Caco-2 (cell line): ENCODE data around the gene PAK6. TPM values are rescaled to one million over a fixed set of nuclear protein-coding genes. Genes with fewer than 3 reads are reported as not detected.

Experiments used
- BruUV-seq: library from RNA; stranded (reverse); fragments of 400-500 nt; replicated peaks from 2 replicates; lab custom pipeline; 2021; lab: Mats Ljungman, UMichigan
- CTCF ChIA-PET: fragments of 300-600 bp; sonication (Branson Sonifier 250); formaldehyde crosslinking; loops from one replicate; lab custom pipeline; 2022; ENCODE audit warnings: antibody characterized with exemption; lab: Charles Lee
- POLR2A ChIA-PET: fragments of 300-600 bp; sonication (Branson Sonifier 250); formaldehyde crosslinking; loops from one replicate; lab custom pipeline; 2022; ENCODE audit warnings: antibody characterized with exemption; lab: Charles Lee
- DNase-seq, 2 experiments: peaks; one replicate each; pipeline versions ENCODE4 v3.0.0 to v3.0.0-alpha.2; 2020 to 2022
- H3K27me3 ChIP-seq: replicated peaks from 2 replicates; pipeline ENCODE4 v1.6.0; 2011; ENCODE audit warnings: low read length; ENCODE audit not compliant: control insufficient read depth, insufficient read depth
- H3K36me3 ChIP-seq: 2 replicates; pipeline ENCODE4 v1.5.1; 2011; ENCODE audit warnings: low read length; ENCODE audit not compliant: control insufficient read depth, insufficient read depth
- H3K4me1 ChIP-seq: fragments of 250-450 bp; sonication (Bioruptor Pico); 2 replicates; pipeline ENCODE4 v1.5.1; 2020; ENCODE audit warnings: mild to moderate bottlenecking
- H3K4me3 ChIP-seq: 2 replicates; pipeline ENCODE4 v1.5.1; 2011; ENCODE audit warnings: low read depth, mild to moderate bottlenecking, control low read depth, low read length
- H3K9me3 ChIP-seq: fragments of 250-450 bp; sonication (Bioruptor Pico); 2 replicates; pipeline ENCODE4 v1.5.1; 2020; ENCODE audit warnings: mild to moderate bottlenecking, moderate library complexity
- H3K27ac Mint-ChIP-seq: one replicate; pipeline ENCODE4 v1.8.0; 2022; ENCODE audit warnings: mixed read lengths; ENCODE audit not compliant: unreplicated experiment
- H3K27me3 Mint-ChIP-seq: one replicate; pipeline ENCODE4 v1.8.0; 2022; ENCODE audit warnings: mixed read lengths; ENCODE audit not compliant: insufficient read depth, unreplicated experiment
- H3K36me3 Mint-ChIP-seq: one replicate; pipeline ENCODE4 v1.8.0; 2022; ENCODE audit warnings: mild to moderate bottlenecking, mixed read lengths; ENCODE audit not compliant: insufficient read depth, unreplicated experiment
- H3K4me1 Mint-ChIP-seq: one replicate; pipeline ENCODE4 v1.8.0; 2022; ENCODE audit warnings: low read depth, mixed read lengths; ENCODE audit not compliant: unreplicated experiment
- H3K4me3 Mint-ChIP-seq: one replicate; pipeline ENCODE4 v1.8.0; 2022; ENCODE audit warnings: mild to moderate bottlenecking, moderate library complexity, mixed read lengths; ENCODE audit not compliant: unreplicated experiment
- H3K9me3 Mint-ChIP-seq: one replicate; pipeline ENCODE4 v1.8.0; 2022; ENCODE audit warnings: mixed read lengths; ENCODE audit not compliant: unreplicated experiment
- intact Hi-C: fragments of 100-400 bp; cut with micrococcal nuclease; formaldehyde crosslinking; loops from one replicate; pipeline ENCODE4 v1.10.0; 2022; ENCODE audit not compliant: unreplicated experiment
- total RNA-seq: library from RNA; stranded (reverse); gene quantifications from 2 replicates; pipeline ENCODE4 v1.2.3, GENCODE V29; 2022
- TF ChIP-seq, protein P1 (sequence below), 2 experiments: fragments of 200-600 bp in 1 of 2; IDR thresholded peaks; 1 replicate in 1 of 2; 2 replicates in 1 of 2; pipeline versions ENCODE4 v1.5.1 to v1.8.0; 2011 to 2022; ENCODE audit warnings: antibody characterized with exemption in 1 of 2, control low read depth in 1 of 2, inconsistent platforms in 1 of 2, low read depth in 1 of 2, low read length in 1 of 2, mild to moderate bottlenecking in 1 of 2, moderate library complexity in 1 of 2; ENCODE audit not compliant: insufficient read depth in 1 of 2, severe bottlenecking in 1 of 2, unreplicated experiment in 1 of 2

PAK6 gene
- total RNA-seq, 1 experiment from 2014 or later, result 20.7 TPM

DNA sequence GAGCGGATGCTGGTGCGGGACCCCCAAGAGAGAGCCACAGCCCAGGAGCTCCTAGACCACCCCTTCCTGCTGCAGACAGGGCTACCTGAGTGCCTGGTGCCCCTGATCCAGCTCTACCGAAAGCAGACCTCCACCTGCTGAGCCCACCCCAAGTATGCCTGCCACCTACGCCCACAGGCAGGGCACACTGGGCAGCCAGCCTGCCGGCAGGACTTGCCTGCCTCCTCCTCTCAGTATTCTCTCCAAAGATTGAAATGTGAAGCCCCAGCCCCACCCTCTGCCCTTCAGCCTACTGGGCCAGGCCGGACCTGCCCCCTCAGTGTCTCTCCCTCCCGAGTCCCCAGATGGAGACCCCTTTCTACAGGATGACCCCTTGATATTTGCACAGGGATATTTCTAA, 37.1 kb downstream of the PAK6 start:
- ChIA-PET CTCF (interaction anchor here (1.1 to 2.2 kb wide), 2 partner anchors 56 to 59 kb away, joined by 3 to 9 read pairs; no protein-coding TSS in a partner anchor), POLR2A (no interaction called here)
- H3K4me1 Mint-ChIP-seq, result no peaks in the 10 kb centered on the region
- H3K27ac Mint-ChIP-seq, result no peak overlapping the region
- H3K4me3 ChIP-seq, result no peak overlapping the region
- H3K27me3 Mint-ChIP-seq, result no peaks in the 10 kb centered on the region
- H3K4me1 ChIP-seq, result no peaks in the 10 kb centered on the region; the same call in 1 of the 2 replicates
- TF ChIP-seq, protein P1, sequence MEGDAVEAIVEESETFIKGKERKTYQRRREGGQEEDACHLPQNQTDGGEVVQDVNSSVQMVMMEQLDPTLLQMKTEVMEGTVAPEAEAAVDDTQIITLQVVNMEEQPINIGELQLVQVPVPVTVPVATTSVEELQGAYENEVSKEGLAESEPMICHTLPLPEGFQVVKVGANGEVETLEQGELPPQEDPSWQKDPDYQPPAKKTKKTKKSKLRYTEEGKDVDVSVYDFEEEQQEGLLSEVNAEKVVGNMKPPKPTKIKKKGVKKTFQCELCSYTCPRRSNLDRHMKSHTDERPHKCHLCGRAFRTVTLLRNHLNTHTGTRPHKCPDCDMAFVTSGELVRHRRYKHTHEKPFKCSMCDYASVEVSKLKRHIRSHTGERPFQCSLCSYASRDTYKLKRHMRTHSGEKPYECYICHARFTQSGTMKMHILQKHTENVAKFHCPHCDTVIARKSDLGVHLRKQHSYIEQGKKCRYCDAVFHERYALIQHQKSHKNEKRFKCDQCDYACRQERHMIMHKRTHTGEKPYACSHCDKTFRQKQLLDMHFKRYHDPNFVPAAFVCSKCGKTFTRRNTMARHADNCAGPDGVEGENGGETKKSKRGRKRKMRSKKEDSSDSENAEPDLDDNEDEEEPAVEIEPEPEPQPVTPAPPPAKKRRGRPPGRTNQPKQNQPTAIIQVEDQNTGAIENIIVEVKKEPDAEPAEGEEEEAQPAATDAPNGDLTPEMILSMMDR (IDR thresholded peaks at IDR 0.05; ENCODE audit: insufficient read depth in 1 of 2, low read depth in 1 of 2, low read length in 1 of 2, severe bottlenecking in 1 of 2, unreplicated experiment in 1 of 2), result no peak
- peaks cover 16% of the 10 kb centered on the region for H3K36me3 Mint-ChIP-seq
- DNase-seq, result no peak
- H3K4me3 Mint-ChIP-seq, result no peak overlapping the region
- no peaks in the 10 kb centered on the region for H3K9me3 Mint-ChIP-seq
- intact Hi-C loops, result no loop called here
- H3K27me3 ChIP-seq, result no peaks in the 10 kb centered on the region
- H3K36me3 ChIP-seq, result no peaks in the 10 kb centered on the region; the same call in 1 of the 2 replicates
- no TSS peak for BruUV-seq
- no peaks in the 10 kb centered on the region for H3K9me3 ChIP-seq

DNA sequence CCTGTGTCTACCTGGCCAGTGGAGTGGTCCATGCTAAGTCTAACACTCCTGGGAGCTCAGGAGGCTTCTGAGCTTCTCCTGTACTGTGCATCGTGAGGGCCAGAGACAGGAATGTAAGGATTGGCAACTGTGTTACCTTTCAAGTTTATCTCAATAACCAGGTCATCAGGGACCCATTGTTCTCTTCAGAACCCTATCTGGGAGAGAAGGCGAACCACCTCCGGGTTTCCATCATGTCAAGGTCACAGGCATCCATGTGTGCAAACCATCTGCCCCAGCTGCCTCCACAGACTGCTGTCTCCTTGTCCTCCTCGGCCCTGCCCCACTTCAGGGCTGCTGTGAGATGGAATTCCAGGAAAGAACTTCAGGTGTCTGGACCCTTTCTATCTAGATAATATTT, 38.1 kb downstream of the PAK6 start:
- Mint-ChIP-seq H3K4me1 (no peaks in the 10 kb centered on the region), H3K4me3 (no peak overlapping the region), H3K27ac (no peak overlapping the region), H3K9me3 (no peaks in the 10 kb centered on the region), H3K36me3 (peaks cover 16% of the 10 kb centered on the region), H3K27me3 (no peaks in the 10 kb centered on the region)
- no peaks in the 10 kb centered on the region for H3K27me3 ChIP-seq
- no TSS peak for BruUV-seq
- H3K9me3 ChIP-seq, result no peaks in the 10 kb centered on the region
- no peak overlapping the region for H3K4me3 ChIP-seq
- TF ChIP-seq, protein P1 (IDR thresholded peaks at IDR 0.05; ENCODE audit: insufficient read depth in 1 of 2, low read depth in 1 of 2, low read length in 1 of 2, severe bottlenecking in 1 of 2, unreplicated experiment in 1 of 2), result no peak
- CTCF ChIA-PET, result interaction anchor here (1.1 kb wide), 1 partner anchor 59 kb away, joined by 3 read pairs; no protein-coding TSS in a partner anchor
- POLR2A ChIA-PET, result no interaction called here
- intact Hi-C loops, result no loop called here
- no peaks in the 10 kb centered on the region; the same call in 1 of the 2 replicates for H3K4me1 ChIP-seq
- DNase-seq, result no peak
- no peaks in the 10 kb centered on the region; the same call in 1 of the 2 replicates for H3K36me3 ChIP-seq

DNA sequence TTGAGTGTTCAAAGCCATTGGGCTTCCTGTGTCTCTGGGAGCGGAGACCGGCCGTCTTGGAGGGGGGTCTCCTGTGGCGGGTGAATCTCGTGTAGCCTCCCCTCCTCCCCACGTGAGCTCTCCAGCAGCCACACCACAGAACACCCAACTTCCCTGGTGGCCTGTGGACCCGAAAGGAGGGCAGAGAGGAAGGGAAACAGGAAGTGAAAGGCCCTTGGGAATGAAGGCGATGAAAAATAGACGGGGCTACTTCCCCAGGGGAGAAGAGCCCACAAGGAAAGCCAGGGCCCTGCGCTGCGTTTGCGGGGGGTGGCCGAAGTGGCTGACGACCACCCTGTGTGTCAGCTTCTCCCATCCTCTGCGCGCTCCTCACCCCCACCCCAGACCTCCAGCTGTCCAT, 38.6 kb downstream of the PAK6 start:
- CTCF ChIA-PET, result interaction anchor here (0.5 to 0.7 kb wide), 2 partner anchors 55 to 60 kb away, joined by 3 read pairs; no protein-coding TSS in a partner anchor

More for the DNA sequence above, 38.6 kb downstream of the PAK6 start:
- intact Hi-C loops, result no loop called here
- H3K9me3 Mint-ChIP-seq, result no peaks in the 10 kb centered on the region
- peaks cover 11% of the 10 kb centered on the region for H3K36me3 Mint-ChIP-seq
- DNase-seq, result no peak
- H3K27me3 Mint-ChIP-seq, result no peaks in the 10 kb centered on the region
- Histone ChIP-seq H3K4me1 (no peaks in the 10 kb centered on the region; the same call in 1 of the 2 replicates), H3K9me3 (no peaks in the 10 kb centered on the region), H3K36me3 (no peaks in the 10 kb centered on the region; the same call in 1 of the 2 replicates), H3K4me3 (no peak overlapping the region), H3K27me3 (no peaks in the 10 kb centered on the region)
- BruUV-seq, result no TSS peak
- POLR2A ChIA-PET, result no interaction called here
- H3K27ac Mint-ChIP-seq, result no peak overlapping the region
- H3K4me1 Mint-ChIP-seq, result no peaks in the 10 kb centered on the region
- no peak overlapping the region for H3K4me3 Mint-ChIP-seq
- TF ChIP-seq, protein P1 (IDR thresholded peaks at IDR 0.05; ENCODE audit: insufficient read depth in 1 of 2, low read depth in 1 of 2, low read length in 1 of 2, severe bottlenecking in 1 of 2, unreplicated experiment in 1 of 2), result no peak
